ENCODE measurements around the gene CDA. TPM values are rescaled to one million over a fixed set of nuclear protein-coding genes. Genes with fewer than 3 reads are reported as not detected.

Gene CDA
- total RNA-seq, 1 experiment from 2014 or later, result 0.62 TPM

GRCh38 chr1:20558191-20558590 lies 30.7 kb upstream of the CDA start:
- Histone ChIP-seq H3K9me3 (ENCODE audit: control insufficient read depth, insufficient read depth, low read depth, low read length) (no peaks in the 10 kb centered on the region), H3K27me3 (ENCODE audit: control insufficient read depth, insufficient read depth, low read length) (peaks cover 9% of the 10 kb centered on the region), H3K4me1 (ENCODE audit: control insufficient read depth, insufficient read depth, low read length) (no peaks in the 10 kb centered on the region), H3K36me3 (ENCODE audit: control insufficient read depth, insufficient read depth, low read length) (no peaks in the 10 kb centered on the region), H3K4me3 (ENCODE audit: low read depth in 2 of 2, low read length in 2 of 2) (no peak overlapping the region), H3K27ac (ENCODE audit: low read length) (no peak overlapping the region)
- ChIA-PET POLR2A (no interaction called here), CTCF (no interaction called here)
- ATAC-seq (no peak), DNase-seq (ENCODE audit: low read depth, low spot score) (no peak)
- TF ChIP-seq REST (IDR thresholded peaks at IDR 0.05; ENCODE audit: insufficient read depth in 1 of 2, low read depth in 2 of 2, low read length in 1 of 2) (no peak), CTCF (IDR thresholded peaks at IDR 0.05) (no peak), POLR2AphosphoS5 (IDR thresholded peaks at IDR 0.05; ENCODE audit: low read depth, low read length) (no peak)
- in situ Hi-C loops (cut with HindIII; ENCODE audit: low pct_unique_long_range_greater_than_20kb, low sequenced_read_pairs), result no loop called here
- intact Hi-C loops (cut with micrococcal nuclease; ENCODE audit: unreplicated experiment), result no loop called here
- BruUV-seq (replicated peaks), result no TSS peak

- ATAC-seq (no peak), DNase-seq (ENCODE audit: low read depth, low spot score) (no peak)
- H3K4me1 ChIP-seq (ENCODE audit: control insufficient read depth, insufficient read depth, low read length), result no peaks in the 10 kb centered on the region
- intact Hi-C loops (cut with micrococcal nuclease; ENCODE audit: unreplicated experiment) (no loop called here), in situ Hi-C loops (cut with HindIII; ENCODE audit: low pct_unique_long_range_greater_than_20kb, low sequenced_read_pairs) (no loop called here)
- no peak for TF ChIP-seq POLR2AphosphoS5 (IDR thresholded peaks at IDR 0.05; ENCODE audit: low read depth, low read length)
- TF ChIP-seq REST (IDR thresholded peaks at IDR 0.05; ENCODE audit: insufficient read depth in 1 of 2, low read depth in 2 of 2, low read length in 1 of 2), result no peak
- no peak for TF ChIP-seq TCF7L2 (IDR thresholded peaks at IDR 0.05; ENCODE audit: low read depth, low read length)
- no peak for TF ChIP-seq SIN3A (IDR thresholded peaks at IDR 0.05; ENCODE audit: borderline replicate concordance, insufficient read depth, low read depth, low read length)
- H3K27me3 ChIP-seq (ENCODE audit: control insufficient read depth, insufficient read depth, low read length), result peaks cover 3% of the 10 kb centered on the region; the same call in 1 of the 2 replicates
- POLR2A ChIA-PET, result no interaction called here
- CTCF ChIA-PET, result no interaction called here
- no peak overlapping the region for H3K27ac ChIP-seq (ENCODE audit: low read length)
- no TSS peak for BruUV-seq (replicated peaks)
- H3K9me3 ChIP-seq (ENCODE audit: control insufficient read depth, insufficient read depth, low read depth, low read length), result no peaks in the 10 kb centered on the region
- no peak overlapping the region for H3K4me3 ChIP-seq (ENCODE audit: low read depth in 2 of 2, low read length in 2 of 2)
- no peaks in the 10 kb centered on the region for H3K36me3 ChIP-seq (ENCODE audit: control insufficient read depth, insufficient read depth, low read length)
Observed at GRCh38 chr1:20560966-20561365, 27.9 kb upstream of the CDA start.

All from Panc1 (cell line).